HEK293 (cell line): Measurements from ENCODE around the gene DPF3.

Experiments used
- CTCF ChIP-seq: fragments of 450-650 bp; formaldehyde crosslinking; IDR thresholded peaks from 2 replicates; pipeline ENCODE4 v1.5.1; 2016; ENCODE audit warnings: missing biosample characterization, missing genetic modification characterization
- FEZF1 ChIP-seq: fragments of 450-650 bp; formaldehyde crosslinking; IDR thresholded peaks from 2 replicates; pipeline ENCODE4 v1.5.1; 2016; ENCODE audit warnings: missing biosample characterization, missing genetic modification characterization
- MEIS1 ChIP-seq: sonication (generic); formaldehyde crosslinking; IDR thresholded peaks from 2 replicates; pipeline ENCODE4 v1.8.1; 2022; ENCODE audit warnings: missing genetic modification reagents, mild to moderate bottlenecking, borderline replicate concordance
- ZBTB1 ChIP-seq: fragments of 450-650 bp; formaldehyde crosslinking; IDR thresholded peaks from 2 replicates; pipeline ENCODE4 v1.5.1; 2016; ENCODE audit warnings: missing biosample characterization, missing genetic modification characterization
- ZNF24 ChIP-seq: fragments of 450-650 bp; formaldehyde crosslinking; IDR thresholded peaks from 2 replicates; pipeline ENCODE4 v1.5.1; 2016; ENCODE audit warnings: missing biosample characterization, missing genetic modification characterization
- ZNF274 ChIP-seq, 2 experiments: fragments of 200-500 bp in 1 of 2; fragments of 450-650 bp in 1 of 2; sonication (Bioruptor generic) in 1 of 2; formaldehyde crosslinking in 1 of 2; IDR thresholded peaks; 2 replicates each; pipeline versions ENCODE4 v1.5.1 to v1.6.1; 2014 to 2016; ENCODE audit warnings: borderline replicate concordance in 1 of 2, inconsistent platforms in 1 of 2, low read length in 1 of 2, missing biosample characterization in 1 of 2, missing genetic modification characterization in 1 of 2
- ZNF416 ChIP-seq: fragments of 450-650 bp; formaldehyde crosslinking; IDR thresholded peaks from 2 replicates; pipeline ENCODE4 v1.5.1; 2016; ENCODE audit warnings: missing biosample characterization, missing genetic modification characterization
- ZNF660 ChIP-seq: fragments of 450-650 bp; IDR thresholded peaks from 2 replicates; pipeline ENCODE4 v1.5.1; 2018; ENCODE audit warnings: missing biosample characterization, mild to moderate bottlenecking, missing genetic modification characterization

- TF ChIP-seq MEIS1 (no peak), FEZF1 (tag by site-specific recombination) (no peak), CTCF (no peak), ZNF24 (tag by site-specific recombination) (no peak), ZNF274 (IDR thresholded peaks at IDR 0.05; ENCODE audit: low read length) (no peak), ZNF274 (tag by site-specific recombination; IDR thresholded peaks at IDR 0.05; ENCODE audit: borderline replicate concordance) (no peak), ZNF416 (no peak), ZBTB1 (tag by site-specific recombination) (no peak), ZNF660 (tag by site-specific recombination) (no peak)
Observed at GRCh38 chr14:72758993-72759392, 134.9 kb downstream of the DPF3 start.
